Measurements from ENCODE around the gene CD300LG. TPM values are rescaled to one million over a fixed set of nuclear protein-coding genes. Genes with fewer than 3 reads are reported as not detected.

The CD300LG gene
- total RNA-seq, 2 donors from 2014 or later, result 0.09 to 33.5 TPM

- TF ChIP-seq POLR2AphosphoS5 (IDR thresholded peaks at IDR 0.05) (no peak), CTCF (IDR thresholded peaks at IDR 0.05) (no peak), POLR2A (IDR thresholded peaks at IDR 0.05) (no peak)
- no peaks in the 10 kb centered on the region for H3K36me3 ChIP-seq
- no peak overlapping the region for H3K27ac ChIP-seq
- H3K4me3 ChIP-seq, result no peak overlapping the region
- no peaks in the 10 kb centered on the region for H3K9me3 ChIP-seq
- WGBS, result 92% methylated on average over 12 of the region's 12 CpGs
- no peak for DNase-seq (ENCODE audit: low spot score)
- H3K27me3 ChIP-seq (replicated peaks; ENCODE audit: insufficient read depth), result no peaks in the 10 kb centered on the region
- intact Hi-C loops (cut with DNase I), result no loop called here
- no peaks in the 10 kb centered on the region for H3K4me1 ChIP-seq (replicated peaks)
Measured at GRCh38 chr17:43881181-43881580, 34.2 kb downstream of the CD300LG start.

- Histone ChIP-seq H3K4me3 (no peak overlapping the region), H3K4me1 (replicated peaks) (no peaks in the 10 kb centered on the region), H3K27ac (no peak overlapping the region), H3K27me3 (replicated peaks; ENCODE audit: insufficient read depth) (no peaks in the 10 kb centered on the region), H3K36me3 (no peaks in the 10 kb centered on the region), H3K9me3 (no peaks in the 10 kb centered on the region)
- TF ChIP-seq CTCF (IDR thresholded peaks at IDR 0.05) (no peak), POLR2AphosphoS5 (IDR thresholded peaks at IDR 0.05) (no peak)
- intact Hi-C loops (cut with DNase I), result no loop called here
- 91% methylated on average over 20 of the region's 27 CpGs for WGBS
- DNase-seq (ENCODE audit: low spot score), result no peak
Measured at GRCh38 chr17:43881758-43882505, 35.0 kb downstream of the CD300LG start.

- Histone ChIP-seq H3K27ac (no peak overlapping the region), H3K27me3 (replicated peaks; ENCODE audit: insufficient read depth) (no peaks in the 10 kb centered on the region), H3K36me3 (no peaks in the 10 kb centered on the region), H3K4me3 (no peak overlapping the region), H3K4me1 (replicated peaks) (no peaks in the 10 kb centered on the region), H3K9me3 (no peaks in the 10 kb centered on the region)
- intact Hi-C loops (cut with DNase I), result no loop called here
- WGBS, result 80% methylated on average over 14 of the region's 14 CpGs
- TF ChIP-seq POLR2AphosphoS5 (IDR thresholded peaks at IDR 0.05), result no peak
- TF ChIP-seq CTCF (IDR thresholded peaks at IDR 0.05), result no peak
- no peak for TF ChIP-seq POLR2A (IDR thresholded peaks at IDR 0.05)
- DNase-seq (ENCODE audit: low spot score), result no peak
Measured at GRCh38 chr17:43882761-43883415, 35.9 kb downstream of the CD300LG start.

- Histone ChIP-seq H3K27me3 (replicated peaks; ENCODE audit: insufficient read depth) (no peaks in the 10 kb centered on the region), H3K36me3 (no peaks in the 10 kb centered on the region), H3K9me3 (no peaks in the 10 kb centered on the region), H3K4me3 (no peak overlapping the region), H3K4me1 (replicated peaks) (no peaks in the 10 kb centered on the region), H3K27ac (no peak overlapping the region)
- no peak for TF ChIP-seq POLR2A (IDR thresholded peaks at IDR 0.05)
- no peak for TF ChIP-seq POLR2AphosphoS5 (IDR thresholded peaks at IDR 0.05)
- TF ChIP-seq CTCF (IDR thresholded peaks at IDR 0.05), result no peak
- intact Hi-C loops (cut with DNase I), result no loop called here
- WGBS, result 77% methylated on average over 4 of the region's 4 CpGs
- DNase-seq (ENCODE audit: low spot score), result no peak
Measured at GRCh38 chr17:43888548-43888947, 41.6 kb downstream of the CD300LG start.

GRCh38 chr17:43890240-43890639, 43.3 kb downstream of the CD300LG start:
- intact Hi-C loops (cut with DNase I), result no loop called here
- no peaks in the 10 kb centered on the region for H3K4me1 ChIP-seq (replicated peaks)
- DNase-seq (ENCODE audit: low spot score), result no peak
- H3K27me3 ChIP-seq (replicated peaks; ENCODE audit: insufficient read depth), result no peaks in the 10 kb centered on the region
- WGBS, result 94% methylated on average over 1 of the region's 1 CpG
- TF ChIP-seq POLR2A (IDR thresholded peaks at IDR 0.05) (no peak), POLR2AphosphoS5 (IDR thresholded peaks at IDR 0.05) (no peak)
- no peak overlapping the region for H3K27ac ChIP-seq
- no peaks in the 10 kb centered on the region for H3K36me3 ChIP-seq
- H3K4me3 ChIP-seq, result no peak overlapping the region
- no peaks in the 10 kb centered on the region for H3K9me3 ChIP-seq

All from prostate gland (tissue), 2 donors.